Thyroid gland (tissue), 4 donors: ENCODE measurements around the gene DPYD.

Experiments
- POLR2A ChIP-seq, 2 donors: fragments of 450-650 bp; IDR thresholded peaks; one replicate each; pipeline ENCODE4 v1.6.1; 2017; ENCODE audit warnings: antibody characterized with exemption in 2 of 2, mild to moderate bottlenecking in 2 of 2, moderate library complexity in 1 of 2
- TF ChIP-seq, protein P1 (sequence below), 6 experiments: fragments of 200-600 bp in 3 of 6; fragments of 450-650 bp in 3 of 6; sonication (generic) in 3 of 6; IDR thresholded peaks; one replicate each; pipeline ENCODE4 v1.5.1; 2016 to 2019; ENCODE audit warnings: antibody characterized with exemption in 6 of 6, mild to moderate bottlenecking in 2 of 6, inconsistent platforms in 1 of 6, moderate library complexity in 1 of 6

DNA sequence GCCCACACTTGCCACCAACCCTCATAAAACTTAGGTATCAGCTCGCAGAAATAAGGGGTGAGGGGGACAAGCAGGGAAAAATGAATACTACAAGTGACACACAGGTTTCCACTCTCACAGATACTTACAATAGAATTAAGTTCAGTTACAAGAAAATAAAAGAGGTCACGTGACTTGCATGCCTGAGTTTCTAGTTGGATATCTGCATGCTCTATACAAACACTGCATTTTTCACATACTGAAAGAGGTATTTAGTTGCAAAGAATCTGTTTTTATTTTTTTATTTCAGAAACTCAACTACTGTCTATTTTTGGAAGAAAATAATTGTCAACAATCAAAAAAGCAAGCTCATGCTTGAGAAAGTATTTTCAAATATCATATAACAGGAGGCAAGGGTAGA, 43.5 kb downstream of the DPYD start:
- TF ChIP-seq, protein P1, sequence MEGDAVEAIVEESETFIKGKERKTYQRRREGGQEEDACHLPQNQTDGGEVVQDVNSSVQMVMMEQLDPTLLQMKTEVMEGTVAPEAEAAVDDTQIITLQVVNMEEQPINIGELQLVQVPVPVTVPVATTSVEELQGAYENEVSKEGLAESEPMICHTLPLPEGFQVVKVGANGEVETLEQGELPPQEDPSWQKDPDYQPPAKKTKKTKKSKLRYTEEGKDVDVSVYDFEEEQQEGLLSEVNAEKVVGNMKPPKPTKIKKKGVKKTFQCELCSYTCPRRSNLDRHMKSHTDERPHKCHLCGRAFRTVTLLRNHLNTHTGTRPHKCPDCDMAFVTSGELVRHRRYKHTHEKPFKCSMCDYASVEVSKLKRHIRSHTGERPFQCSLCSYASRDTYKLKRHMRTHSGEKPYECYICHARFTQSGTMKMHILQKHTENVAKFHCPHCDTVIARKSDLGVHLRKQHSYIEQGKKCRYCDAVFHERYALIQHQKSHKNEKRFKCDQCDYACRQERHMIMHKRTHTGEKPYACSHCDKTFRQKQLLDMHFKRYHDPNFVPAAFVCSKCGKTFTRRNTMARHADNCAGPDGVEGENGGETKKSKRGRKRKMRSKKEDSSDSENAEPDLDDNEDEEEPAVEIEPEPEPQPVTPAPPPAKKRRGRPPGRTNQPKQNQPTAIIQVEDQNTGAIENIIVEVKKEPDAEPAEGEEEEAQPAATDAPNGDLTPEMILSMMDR (IDR thresholded peaks at IDR 0.05): no peak
- TF ChIP-seq POLR2A (IDR thresholded peaks at IDR 0.05): no peak
